ENCODE results near the gene CCDC171.

- TF ChIP-seq CTCF (IDR thresholded peaks at IDR 0.05), result no peak
- TF ChIP-seq POLR2A (IDR thresholded peaks at IDR 0.05), result no peak
Measured at GRCh38 chr9:15612962-15613361, 60.1 kb downstream of the CCDC171 start.
